NCI-H345 treated with DMSO at 0.1 percent for 48 hours (cell line): ENCODE measurements around the gene CDK5RAP3.

Experiments used
- DNase-seq: peaks from one replicate; lab custom pipeline; 2025; ENCODE audit not compliant: unreplicated experiment; lab: John Stamatoyannopoulos, UW

CDK5RAP3 gene

GRCh38 chr17:47948706-47949196 lies 22.2 kb upstream of the CDK5RAP3 start:
- DNase-seq = no peak

- DNase-seq = peak; percentile 71
Observed at GRCh38 chr17:47949197-47949759, 21.6 kb upstream of the CDK5RAP3 start.

GRCh38 chr17:47949946-47950345 lies 21.0 kb upstream of the CDK5RAP3 start:
- DNase-seq = no peak

- DNase-seq = no peak
Observed at GRCh38 chr17:47950448-47950847, 20.5 kb upstream of the CDK5RAP3 start.

GRCh38 chr17:47952171-47953021 lies 18.5 kb upstream of the CDK5RAP3 start:
- no peak for DNase-seq

- no peak for DNase-seq
Observed at GRCh38 chr17:47953909-47954308, 17.0 kb upstream of the CDK5RAP3 start.

- DNase-seq = peak; percentile 43
Observed at GRCh38 chr17:47955497-47956461, 15.1 kb upstream of the CDK5RAP3 start.

GRCh38 chr17:47956791-47957590 lies 13.9 kb upstream of the CDK5RAP3 start:
- peak; percentile 81 for DNase-seq

GRCh38 chr17:47957591-47958490 lies 13.1 kb upstream of the CDK5RAP3 start, which contains the start of gene PRR15L:
Gene PRR15L (minus strand): TSS chr17:47957883. CDS start chr17:47953234, 4,649 bp downstream.
- DNase-seq = peak; percentile 96

- peak; percentile 86 for DNase-seq
Observed at GRCh38 chr17:47959825-47960655, 10.9 kb upstream of the CDK5RAP3 start.

- no peak for DNase-seq
Observed at GRCh38 chr17:47961406-47961805, 9.5 kb upstream of the CDK5RAP3 start.

- no peak for DNase-seq
Observed at GRCh38 chr17:47962901-47963300, 8.0 kb upstream of the CDK5RAP3 start.

GRCh38 chr17:47964856-47965255 lies 6.1 kb upstream of the CDK5RAP3 start:
- no peak for DNase-seq

- no peak for DNase-seq
Observed at GRCh38 chr17:47966079-47966519, 4.8 kb upstream of the CDK5RAP3 start.

- no peak for DNase-seq
Observed at GRCh38 chr17:47967607-47968252, 3.2 kb upstream of the CDK5RAP3 start.

- no peak for DNase-seq
Observed at GRCh38 chr17:47968836-47969235, 2.1 kb upstream of the CDK5RAP3 start.

- no peak for DNase-seq
Observed at GRCh38 chr17:47969930-47970724, 786 bp upstream of the CDK5RAP3 start.
